GM23248 (cell line): ENCODE data around the gene GARIN1A. TPM values are rescaled to one million over a fixed set of nuclear protein-coding genes. Genes with fewer than 3 reads are reported as not detected.
"Not testable (repeated sequence)": the region's sequence is repeated elsewhere in the genome, so short reads cannot be mapped to it uniquely, and the experiment has no call there.

Experiments used
- DNase-seq: peaks from one replicate; pipeline ENCODE4 v3.0.0-alpha.2; 2015
- H2AFZ ChIP-seq: fragments of 200-600 bp; sonication (generic); 2 replicates; pipeline ENCODE4 v1.6.1; 2016; ENCODE audit warnings: antibody characterized with exemption
- H3F3A ChIP-seq: fragments of 200-600 bp; sonication (generic); 2 replicates; pipeline ENCODE4 v1.6.1; 2016; ENCODE audit warnings: mild to moderate bottlenecking, antibody characterized with exemption, mixed run types; ENCODE audit not compliant: insufficient read depth
- H3K27ac ChIP-seq: fragments of 200-600 bp; sonication (generic); 2 replicates; pipeline ENCODE4 v1.5.1; 2016; ENCODE audit warnings: mild to moderate bottlenecking
- H3K27me3 ChIP-seq: fragments of 200-600 bp; sonication (generic); replicated peaks from 2 replicates; pipeline ENCODE4 v1.6.1; 2016; ENCODE audit warnings: mild to moderate bottlenecking; ENCODE audit not compliant: insufficient read depth
- H3K36me3 ChIP-seq: fragments of 200-600 bp; sonication (generic); 2 replicates; pipeline ENCODE4 v1.6.1; 2016; ENCODE audit warnings: low read depth, mild to moderate bottlenecking
- H3K4me1 ChIP-seq: fragments of 200-600 bp; sonication (generic); 2 replicates; pipeline ENCODE4 v1.6.1; 2016; ENCODE audit warnings: mild to moderate bottlenecking; ENCODE audit not compliant: insufficient read depth
- H3K4me2 ChIP-seq: fragments of 200-600 bp; sonication (generic); one replicate; pipeline ENCODE4 v1.6.1; 2016; ENCODE audit warnings: mild to moderate bottlenecking; ENCODE audit not compliant: unreplicated experiment
- H3K4me3 ChIP-seq: fragments of 200-600 bp; sonication (generic); 2 replicates; pipeline ENCODE4 v1.5.1; 2016; ENCODE audit warnings: mild to moderate bottlenecking
- H3K79me2 ChIP-seq: fragments of 200-600 bp; sonication (generic); 2 replicates; pipeline ENCODE4 v1.6.1; 2016; ENCODE audit warnings: mild to moderate bottlenecking; ENCODE audit not compliant: insufficient read depth
- H3K9ac ChIP-seq: fragments of 200-600 bp; sonication (generic); 2 replicates; pipeline ENCODE4 v1.6.1; 2016; ENCODE audit warnings: mild to moderate bottlenecking
- H3K9me2 ChIP-seq: fragments of 200-600 bp; sonication (generic); 2 replicates; pipeline ENCODE4 v1.6.1; 2016; ENCODE audit warnings: mixed run types, mild to moderate bottlenecking, moderate library complexity; ENCODE audit not compliant: insufficient read depth
- H3K9me3 ChIP-seq: fragments of 200-600 bp; sonication (generic); one replicate; pipeline ENCODE4 v1.6.1; 2017; ENCODE audit warnings: low read depth
- H4K20me1 ChIP-seq: fragments of 200-600 bp; sonication (generic); 2 replicates; pipeline ENCODE4 v1.6.0; 2016; ENCODE audit not compliant: insufficient read depth
- EZH2 ChIP-seq: fragments of 200-600 bp; sonication (generic); IDR thresholded peaks from 2 replicates; pipeline ENCODE4 v1.6.1; 2018; ENCODE audit warnings: antibody characterized with exemption, mild to moderate bottlenecking; ENCODE audit not compliant: insufficient read depth, poor library complexity, severe bottlenecking
- EZH2phosphoT487 ChIP-seq: fragments of 200-600 bp; sonication (generic); IDR thresholded peaks from 2 replicates; pipeline ENCODE4 v1.6.1; 2018; ENCODE audit warnings: antibody characterized with exemption, moderate library complexity, mild to moderate bottlenecking, low read depth; ENCODE audit not compliant: insufficient read depth
- WGBS, 2 experiments: methylation state at CpG; one replicate each; pipeline ENCODE4 v1.1.6; 2015 to 2017; ENCODE audit warnings: low lambda C conversion rate in 2 of 2, low coverage in 1 of 2; ENCODE audit errors: missing lambda C conversion rate in 2 of 2; 5-methylcytosine and 5-hydroxymethylcytosine counted together
- in situ Hi-C: fragments of 300-500 bp; cut with MboI; formaldehyde crosslinking; loops from 2 replicates; pipeline ENCODE4 v1.15.0; 2020
- polyA plus RNA-seq: library from polyadenylated mRNA; unstranded; fragments of >200 nt; fragmentation: Nextera tagmentation; extraction: Ambion mirVana; gene quantifications from 2 replicates; pipeline ENCODE4 v1.2.1, GENCODE V29; 2016
- total RNA-seq: library from RNA; depleted of rRNA; stranded (reverse); fragments of >200 nt; shearing (Covaris generic); gene quantifications from 2 replicates; pipeline ENCODE4 v1.2.3, GENCODE V29; 2014

The GARIN1A gene
- total and polyA plus RNA-seq, 2 experiments from 2014 or later: 0.28 to 0.43 TPM

DNA sequence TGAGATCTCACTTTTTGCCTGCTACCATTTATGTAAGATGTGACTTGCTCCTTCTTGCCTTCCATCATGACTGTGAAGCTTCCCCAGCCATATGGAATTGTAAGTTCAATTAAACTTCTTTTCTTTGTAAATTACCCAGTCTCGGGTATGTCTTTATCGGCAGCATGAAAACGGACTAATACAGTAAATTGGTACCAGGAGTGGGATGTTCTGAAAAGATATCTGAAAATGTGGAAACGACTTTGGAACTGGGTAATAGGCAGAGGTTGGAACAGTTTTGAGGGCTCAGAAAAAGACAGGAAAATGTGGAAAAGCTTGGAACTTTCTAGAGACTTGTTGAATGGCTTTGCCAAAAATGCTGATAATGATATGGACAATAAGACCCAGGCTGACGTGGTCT lies 10.6 kb upstream of the GARIN1A start:
- Histone ChIP-seq H3F3A (peaks cover 4% of the 10 kb centered on the region), H3K9me2 (no peaks in the 10 kb centered on the region), H3K27me3 (no peaks in the 10 kb centered on the region), H4K20me1 (no peaks in the 10 kb centered on the region), H3K9me3 (no peaks in the 10 kb centered on the region), H2AFZ (no peak overlapping the region), H3K9ac (no peak overlapping the region), H3K4me3 (no peak overlapping the region), H3K27ac (no peak overlapping the region), H3K4me2 (no peak overlapping the region), H3K36me3 (no peaks in the 10 kb centered on the region), H3K4me1 (no peaks in the 10 kb centered on the region), H3K79me2 (no peaks in the 10 kb centered on the region)
- 82 to 92% methylated on average over 5 of the region's 5 CpGs for WGBS, 2 experiments
- TF ChIP-seq EZH2: no peak
- TF ChIP-seq EZH2phosphoT487: no peak
- in situ Hi-C loops: no loop called here
- no peak for DNase-seq

DNA sequence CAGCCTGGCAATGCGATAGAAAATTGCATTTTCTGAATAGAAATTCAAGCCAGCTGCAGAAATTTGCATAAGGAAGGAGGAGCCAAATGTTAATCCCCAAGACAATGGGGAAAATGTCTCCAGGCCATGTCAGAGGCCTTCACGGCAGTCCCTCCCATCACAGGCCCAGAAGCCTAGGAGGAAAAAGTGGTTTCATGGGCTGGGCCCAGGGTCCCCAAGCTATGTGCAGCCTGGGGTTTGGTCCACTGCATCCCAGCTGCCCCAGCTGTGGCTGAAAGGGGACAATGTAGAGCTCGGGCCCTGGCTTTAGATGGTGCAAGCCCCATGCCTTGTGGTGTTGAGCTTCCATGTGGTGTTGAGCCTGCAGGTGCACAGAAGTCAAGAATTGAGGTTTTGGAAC lies 10.0 kb upstream of the GARIN1A start:
- TF ChIP-seq EZH2phosphoT487: no peak
- TF ChIP-seq EZH2: no peak
- Histone ChIP-seq H3K4me3 (no peak overlapping the region), H3F3A (peaks cover 4% of the 10 kb centered on the region), H3K4me1 (no peaks in the 10 kb centered on the region), H3K4me2 (no peak overlapping the region), H3K9me3 (no peaks in the 10 kb centered on the region), H2AFZ (no peak overlapping the region), H3K36me3 (no peaks in the 10 kb centered on the region), H4K20me1 (no peaks in the 10 kb centered on the region), H3K27ac (no peak overlapping the region), H3K79me2 (no peaks in the 10 kb centered on the region), H3K9me2 (no peaks in the 10 kb centered on the region), H3K9ac (no peak overlapping the region), H3K27me3 (no peaks in the 10 kb centered on the region)
- 96 to 97% methylated on average over 3 of the region's 3 CpGs for WGBS, 2 experiments
- no peak for DNase-seq
- in situ Hi-C loops: no loop called here

DNA sequence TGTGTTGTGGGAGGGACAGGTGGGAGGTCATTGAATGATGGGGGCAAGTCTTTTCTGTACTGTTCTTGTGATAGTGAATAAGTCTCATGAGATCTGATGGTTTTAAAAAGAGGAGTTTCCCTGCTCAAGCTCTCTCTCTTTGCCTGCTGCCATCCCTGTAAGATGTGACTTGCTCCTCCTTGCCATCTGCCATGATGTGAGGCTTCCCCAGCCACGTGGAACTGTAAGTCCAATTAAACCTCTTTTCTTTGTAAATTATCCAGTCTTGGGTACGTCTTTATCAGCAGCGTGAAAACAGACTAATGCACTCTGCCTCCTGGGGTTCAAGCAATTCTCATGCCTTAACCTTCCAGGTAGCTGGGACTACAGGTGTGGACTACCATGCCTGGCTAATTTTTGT lies 8.9 kb upstream of the GARIN1A start:
- H3F3A ChIP-seq, in situ Hi-C loops, H3K36me3 ChIP-seq, H3K4me1 ChIP-seq, H3K9me2 ChIP-seq, H3K9me3 ChIP-seq, DNase-seq, H4K20me1 ChIP-seq, H3K9ac ChIP-seq, H3K27me3 ChIP-seq, H3K4me2 ChIP-seq, H3K4me3 ChIP-seq, H3K27ac ChIP-seq, H2AFZ ChIP-seq, H3K79me2 ChIP-seq: not testable (repeated sequence)
- 97 to 98% methylated on average over 3 of the region's 3 CpGs for WGBS, 2 experiments

DNA sequence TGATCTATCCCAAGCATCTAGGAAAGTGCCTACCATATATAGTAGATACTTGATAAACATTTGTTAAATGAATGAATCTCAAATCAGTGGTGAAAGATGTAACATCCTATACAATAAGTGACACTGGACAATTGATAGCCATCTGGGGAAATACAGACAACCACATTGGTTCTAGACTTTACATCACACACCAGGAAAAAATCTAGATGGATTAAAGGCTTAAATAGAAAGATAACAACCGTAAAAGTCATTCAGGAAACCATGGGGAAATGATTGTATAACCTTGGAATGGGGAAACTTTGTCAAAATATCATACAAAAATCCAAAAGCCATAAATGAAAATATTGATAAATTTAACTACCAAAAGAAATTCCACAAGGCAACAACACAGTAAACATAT lies 7.0 kb upstream of the GARIN1A start:
- no peak overlapping the region for H3K9ac ChIP-seq
- no peaks in the 10 kb centered on the region for H3K36me3 ChIP-seq
- no peak overlapping the region for H3K4me2 ChIP-seq
- DNase-seq: no peak
- H3F3A ChIP-seq: peaks cover 4% of the 10 kb centered on the region
- H3K27me3 ChIP-seq: no peaks in the 10 kb centered on the region
- in situ Hi-C loops: no loop called here
- no peaks in the 10 kb centered on the region for H3K4me1 ChIP-seq
- WGBS, 2 experiments: 91 to 93% methylated on average over 1 of the region's 1 CpG
- no peaks in the 10 kb centered on the region for H3K79me2 ChIP-seq
- H3K9me2 ChIP-seq: no peaks in the 10 kb centered on the region
- TF ChIP-seq EZH2phosphoT487: no peak
- TF ChIP-seq EZH2: no peak
- H2AFZ ChIP-seq: no peak overlapping the region
- no peak overlapping the region for H3K27ac ChIP-seq
- no peaks in the 10 kb centered on the region for H3K9me3 ChIP-seq
- no peak overlapping the region for H3K4me3 ChIP-seq
- H4K20me1 ChIP-seq: no peaks in the 10 kb centered on the region

DNA sequence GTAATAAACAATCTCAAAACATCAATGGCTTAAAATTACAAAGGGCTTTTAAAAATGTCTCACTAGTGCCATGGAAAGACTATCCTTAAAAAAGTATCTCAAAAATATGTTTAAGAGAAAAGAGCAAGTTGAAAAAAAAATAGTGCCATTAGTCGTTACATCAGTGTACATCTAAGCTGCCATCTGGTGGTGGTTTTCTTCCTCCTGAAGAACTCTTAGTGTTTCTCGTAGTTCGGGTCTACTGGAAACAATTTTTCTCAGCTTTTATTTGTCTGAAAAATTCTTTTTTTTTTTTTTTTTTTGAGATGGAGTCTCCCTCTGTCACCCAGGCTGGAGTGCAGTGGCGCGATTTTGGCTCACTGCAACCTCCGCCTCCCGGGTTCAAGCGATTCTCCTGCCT lies 5.9 kb upstream of the GARIN1A start:
- Histone ChIP-seq H3K27me3 (no peaks in the 10 kb centered on the region), H3K4me3 (no peak overlapping the region), H3K4me1 (no peaks in the 10 kb centered on the region), H2AFZ (no peak overlapping the region), H3K4me2 (no peak overlapping the region), H3K79me2 (no peaks in the 10 kb centered on the region), H3K9me2 (no peaks in the 10 kb centered on the region), H3K9me3 (no peaks in the 10 kb centered on the region), H3K36me3 (peaks cover 7% of the 10 kb centered on the region; the same call in 1 of the 2 replicates), H4K20me1 (no peaks in the 10 kb centered on the region), H3K9ac (no peak overlapping the region), H3F3A (peaks cover 4% of the 10 kb centered on the region; the same call in 1 of the 2 replicates), H3K27ac (no peak overlapping the region)
- no peak for TF ChIP-seq EZH2phosphoT487
- TF ChIP-seq EZH2: no peak
- WGBS, 2 experiments: 62 to 86% methylated on average over 3 to 8 of the region's 8 CpGs
- DNase-seq: peak; percentile 55
- in situ Hi-C loops: no loop called here
